SK-N-MC (cell line): Measurements from ENCODE around the gene PRKAR2B.

ENCODE experiments used
- EZH2 ChIP-seq: fragments of 200-600 bp; sonication (generic); IDR thresholded peaks from one replicate; pipeline ENCODE4 v1.6.1; 2017; ENCODE audit warnings: antibody characterized with exemption
- POLR2AphosphoS5 ChIP-seq: IDR thresholded peaks from 2 replicates; pipeline ENCODE4 v1.6.1; 2012; ENCODE audit warnings: mild to moderate bottlenecking, low read depth, low read length, borderline replicate concordance

GRCh38 chr7:107169120-107170050 lies 124.9 kb downstream of the PRKAR2B start:
- TF ChIP-seq POLR2AphosphoS5 (peak; percentile 63), EZH2 (no peak)
